GM12878 (cell line): Measurements from ENCODE around the gene CHCHD6. TPM values are rescaled to one million over a fixed set of nuclear protein-coding genes. Genes with fewer than 3 reads are reported as not detected.

ENCODE experiments used
- ATAC-seq: fragments of 200-7000 bp; cut with Tn5 transposase; 3 replicates; pipeline ENCODE4 v1.9.1; 2020; ENCODE audit warnings: mild to moderate bottlenecking, moderate library complexity
- BruUV-seq: library from RNA; stranded (reverse); fragments of 400-500 nt; replicated peaks from 2 replicates; lab custom pipeline; 2021; lab: Mats Ljungman, UMichigan
- CTCF ChIA-PET: fragments of 300-600 bp; sonication (Branson Sonifier 250); formaldehyde crosslinking; extraction: SDS; loops from one replicate; lab custom pipeline; 2021; ENCODE audit warnings: inconsistent platforms; lab: Yijun Ruan, JAX
- POLR2A ChIA-PET: fragments of 350-600 bp; formaldehyde crosslinking; extraction: SDS; loops from one replicate; lab custom pipeline; 2021; ENCODE audit warnings: inconsistent platforms; lab: Charles Lee
- RAD21 ChIA-PET: fragments of 300-600 bp; sonication (Branson Sonifier 250); formaldehyde crosslinking; loops from one replicate; lab custom pipeline; 2023; ENCODE audit warnings: antibody characterized with exemption; ENCODE audit not compliant: unreplicated experiment; lab: Charles Lee
- SMC1A ChIA-PET: fragments of 300-600 bp; sonication (Branson Sonifier 250); formaldehyde crosslinking; loops from one replicate; lab custom pipeline; 2023; ENCODE audit not compliant: unreplicated experiment, uncharacterized antibody; lab: Charles Lee
- DNase-seq: peaks from one replicate; pipeline ENCODE4 v3.0.0-alpha.2; 2011; ENCODE audit warnings: low read depth, low spot score
- FAIRE-seq: peaks from 3 replicates; lab custom pipeline; 2011; peaks lifted over from hg19 to GRCh38; lab: Jason Lieb, UNC
- H2AFZ ChIP-seq: 2 replicates; pipeline ENCODE4 v1.6.0; 2011; ENCODE audit warnings: low read depth, low read length, control low read depth; ENCODE audit not compliant: control insufficient read depth
- H3K27ac ChIP-seq: 2 replicates; pipeline ENCODE4 v1.5.1; 2011; ENCODE audit warnings: control low read depth; ENCODE audit not compliant: control insufficient read depth, insufficient read depth
- H3K27me3 ChIP-seq, 2 experiments: replicated peaks in 1 of 2; 2 replicates each; pipeline versions ENCODE4 v1.6.0 to v1.6.1; 2011; ENCODE audit warnings: low read length in 1 of 2; ENCODE audit not compliant: control insufficient read depth in 2 of 2, insufficient read depth in 2 of 2
- H3K36me3 ChIP-seq, 2 experiments: 2 replicates each; pipeline ENCODE4 v1.5.1; 2011; ENCODE audit warnings: low read length in 1 of 2; ENCODE audit not compliant: control insufficient read depth in 2 of 2, insufficient read depth in 2 of 2
- H3K4me1 ChIP-seq: 2 replicates; pipeline ENCODE4 v1.6.1; 2011; ENCODE audit warnings: mild to moderate bottlenecking, low read length, moderate library complexity, mixed read lengths; ENCODE audit not compliant: control insufficient read depth, insufficient read depth
- H3K4me2 ChIP-seq: 2 replicates; pipeline ENCODE4 v1.6.0; 2011; ENCODE audit warnings: control low read depth; ENCODE audit not compliant: control insufficient read depth, insufficient read depth
- H3K4me3 ChIP-seq: fragments of 200-600 bp; sonication (generic); 2 replicates; pipeline ENCODE4 v1.5.1; 2016
- H3K79me2 ChIP-seq: 2 replicates; pipeline ENCODE4 v1.6.0; 2011; ENCODE audit warnings: low read length; ENCODE audit not compliant: control insufficient read depth, insufficient read depth
- H3K9ac ChIP-seq: 2 replicates; pipeline ENCODE4 v1.8.0; 2011; ENCODE audit warnings: low read length, control low read depth, mixed read lengths; ENCODE audit not compliant: control insufficient read depth, insufficient read depth
- H3K9me3 ChIP-seq: replicated peaks from 3 replicates; pipeline ENCODE4 v1.5.1; 2011; ENCODE audit warnings: mild to moderate bottlenecking, low read length; ENCODE audit not compliant: control insufficient read depth, insufficient read depth
- H4K20me1 ChIP-seq: 2 replicates; pipeline ENCODE4 v1.6.0; 2011; ENCODE audit not compliant: control insufficient read depth, insufficient read depth
- CHD2 ChIP-seq: IDR thresholded peaks from 2 replicates; pipeline ENCODE4 v1.6.1; 2011; ENCODE audit warnings: low read depth, low read length, improper control_type of control experiment, borderline replicate concordance
- CREB1 ChIP-seq: IDR thresholded peaks from 2 replicates; pipeline ENCODE4 v1.6.1; 2012; ENCODE audit warnings: low read depth, mild to moderate bottlenecking, inconsistent platforms
- DPF2 ChIP-seq: fragments of 450-650 bp; IDR thresholded peaks from 2 replicates; pipeline ENCODE4 v1.6.1; 2017; ENCODE audit warnings: mild to moderate bottlenecking
- EZH2 ChIP-seq: IDR thresholded peaks from 2 replicates; pipeline ENCODE4 v1.6.1; 2012; ENCODE audit warnings: low read depth, mild to moderate bottlenecking, control low read depth, inconsistent platforms, low read length, borderline replicate concordance; ENCODE audit not compliant: control insufficient read depth
- GATAD2B ChIP-seq: fragments of 450-650 bp; conservative IDR thresholded peaks from 2 replicates; pipeline ENCODE4 v1.6.1; 2017; ENCODE audit warnings: low read depth, mild to moderate bottlenecking, moderate library complexity
- JUNB ChIP-seq: IDR thresholded peaks from 2 replicates; pipeline ENCODE4 v1.6.1; 2016; ENCODE audit warnings: antibody characterized with exemption, mild to moderate bottlenecking
- MTA3 ChIP-seq: IDR thresholded peaks from 2 replicates; pipeline ENCODE4 v1.6.1; 2012; ENCODE audit warnings: low read length, inconsistent platforms, borderline replicate concordance
- PAX5 ChIP-seq: IDR thresholded peaks from 2 replicates; pipeline ENCODE4 v1.6.1; 2011; ENCODE audit warnings: low read depth, low read length, borderline replicate concordance
- RCOR1 ChIP-seq: conservative IDR thresholded peaks from 2 replicates; pipeline ENCODE4 v1.6.1; 2012; ENCODE audit warnings: low read depth, low read length, improper control_type of control experiment
- SUZ12 ChIP-seq: fragments of 200-600 bp; sonication (generic); IDR thresholded peaks from one replicate; pipeline ENCODE4 v1.6.1; 2018; ENCODE audit warnings: antibody characterized with exemption, mild to moderate bottlenecking; ENCODE audit not compliant: unreplicated experiment
- ZNF207 ChIP-seq: fragments of 450-650 bp; IDR thresholded peaks from 2 replicates; pipeline ENCODE4 v1.6.1; 2014; ENCODE audit warnings: antibody characterized with exemption, mild to moderate bottlenecking, borderline replicate concordance
- ZNF274 ChIP-seq: IDR thresholded peaks from one replicate; pipeline ENCODE4 v1.8.0; 2011; ENCODE audit not compliant: insufficient read length, insufficient read depth
- WGBS: methylation state at CpG from one replicate; pipeline ENCODE4 v1.1.6; 2016; ENCODE audit warnings: low lambda C conversion rate; ENCODE audit not compliant: insufficient replicate concordance, insufficient coverage; ENCODE audit errors: missing lambda C conversion rate; 5-methylcytosine and 5-hydroxymethylcytosine counted together
- in situ Hi-C: fragments of 300-500 bp; cut with MboI; formaldehyde crosslinking; loops from 9 replicates; pipeline ENCODE4 v1.14.3; 2018; ENCODE audit warnings: mixed read lengths
- intact Hi-C: fragments of 100-400 bp; cut with micrococcal nuclease; formaldehyde crosslinking; loops from one replicate; pipeline ENCODE4 v1.14.2; 2022; ENCODE audit not compliant: unreplicated experiment
- polyA plus RNA-seq, 11 experiments: library from polyadenylated mRNA; depleted of rRNA in 4 of 11; unstranded in 6 of 11; stranded (reverse) in 5 of 11; fragments of >200 nt; fragmentation: Nextera tagmentation in 4 of 11; fragmentation: Illumina TruSeq in 1 of 11; extraction: Ambion mirVana in 4 of 11; extraction: Trizol in 1 of 11; gene quantifications; 1 replicate in 1 of 11; 2 replicates in 10 of 11; pipeline versions ENCODE4 v1.2.1 to v1.2.3, GENCODE V29; 2011 to 2016; ENCODE audit warnings: inconsistent platforms in 2 of 11, missing spikeins in 2 of 11, low read depth in 1 of 11
- total RNA-seq, 4 experiments: library from RNA; depleted of rRNA in 3 of 4; stranded (reverse); fragments of >200 nt in 3 of 4; fragmentation: Illumina TruSeq in 1 of 4; extraction: Trizol in 1 of 4; gene quantifications; 2 replicates each; pipeline versions ENCODE4 v1.2.1 to v1.2.3, GENCODE V29; 2013 to 2021
- TF ChIP-seq, protein P1 (sequence below): fragments of 450-650 bp; IDR thresholded peaks from 2 replicates; pipeline ENCODE4 v1.6.1; 2017; ENCODE audit warnings: mild to moderate bottlenecking, low read depth, inconsistent platforms; ENCODE audit not compliant: poor library complexity, severe bottlenecking
- TF ChIP-seq, protein P2 (sequence below): IDR thresholded peaks from 2 replicates; pipeline ENCODE4 v1.6.1; 2012; ENCODE audit warnings: low read length, inconsistent platforms

Gene CHCHD6
- total and polyA plus RNA-seq, 10 of the 15 experiments (the other 5 are each of a cell fraction or from before 2014, with no cell fraction given): 2.7 to 16.7 (median 12.3) TPM

- no peak for TF ChIP-seq ZNF274
- TF ChIP-seq PAX5: no peak
- TF ChIP-seq CHD2: no peak
Measured at GRCh38 chr3:126718561-126719445, 14.8 kb downstream of the CHCHD6 start.

GRCh38 chr3:126720596-126720995, 16.6 kb downstream of the CHCHD6 start:
- H4K20me1 ChIP-seq: no peaks in the 10 kb centered on the region
- DNase-seq: no peak
- WGBS: 59% methylated on average over 5 of the region's 5 CpGs
- no peaks in the 10 kb centered on the region for H3K9me3 ChIP-seq
- TF ChIP-seq, protein P1, sequence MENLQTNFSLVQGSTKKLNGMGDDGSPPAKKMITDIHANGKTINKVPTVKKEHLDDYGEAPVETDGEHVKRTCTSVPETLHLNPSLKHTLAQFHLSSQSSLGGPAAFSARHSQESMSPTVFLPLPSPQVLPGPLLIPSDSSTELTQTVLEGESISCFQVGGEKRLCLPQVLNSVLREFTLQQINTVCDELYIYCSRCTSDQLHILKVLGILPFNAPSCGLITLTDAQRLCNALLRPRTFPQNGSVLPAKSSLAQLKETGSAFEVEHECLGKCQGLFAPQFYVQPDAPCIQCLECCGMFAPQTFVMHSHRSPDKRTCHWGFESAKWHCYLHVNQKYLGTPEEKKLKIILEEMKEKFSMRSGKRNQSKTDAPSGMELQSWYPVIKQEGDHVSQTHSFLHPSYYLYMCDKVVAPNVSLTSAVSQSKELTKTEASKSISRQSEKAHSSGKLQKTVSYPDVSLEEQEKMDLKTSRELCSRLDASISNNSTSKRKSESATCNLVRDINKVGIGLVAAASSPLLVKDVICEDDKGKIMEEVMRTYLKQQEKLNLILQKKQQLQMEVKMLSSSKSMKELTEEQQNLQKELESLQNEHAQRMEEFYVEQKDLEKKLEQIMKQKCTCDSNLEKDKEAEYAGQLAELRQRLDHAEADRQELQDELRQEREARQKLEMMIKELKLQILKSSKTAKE: no peak
- TF ChIP-seq RCOR1: no peak
- TF ChIP-seq, protein P2, sequence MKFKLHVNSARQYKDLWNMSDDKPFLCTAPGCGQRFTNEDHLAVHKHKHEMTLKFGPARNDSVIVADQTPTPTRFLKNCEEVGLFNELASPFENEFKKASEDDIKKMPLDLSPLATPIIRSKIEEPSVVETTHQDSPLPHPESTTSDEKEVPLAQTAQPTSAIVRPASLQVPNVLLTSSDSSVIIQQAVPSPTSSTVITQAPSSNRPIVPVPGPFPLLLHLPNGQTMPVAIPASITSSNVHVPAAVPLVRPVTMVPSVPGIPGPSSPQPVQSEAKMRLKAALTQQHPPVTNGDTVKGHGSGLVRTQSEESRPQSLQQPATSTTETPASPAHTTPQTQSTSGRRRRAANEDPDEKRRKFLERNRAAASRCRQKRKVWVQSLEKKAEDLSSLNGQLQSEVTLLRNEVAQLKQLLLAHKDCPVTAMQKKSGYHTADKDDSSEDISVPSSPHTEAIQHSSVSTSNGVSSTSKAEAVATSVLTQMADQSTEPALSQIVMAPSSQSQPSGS: no peak
- no peak for TF ChIP-seq JUNB
- TF ChIP-seq EZH2: no peak
- TF ChIP-seq SUZ12: no peak
- TF ChIP-seq ZNF207: no peak
- no peak for TF ChIP-seq CREB1
- no peak for TF ChIP-seq GATAD2B
- TF ChIP-seq MTA3: no peak
- no peak for TF ChIP-seq DPF2
- intact Hi-C loops: no loop called here
- peaks cover 3% of the 10 kb centered on the region; the same call in 1 of the 2 replicates for H3K4me1 ChIP-seq
- no peaks in the 10 kb centered on the region for H3K79me2 ChIP-seq
- H3K27ac ChIP-seq: no peak overlapping the region
- CTCF ChIA-PET: no interaction called here
- H3K4me2 ChIP-seq: no peak overlapping the region
- no peak for FAIRE-seq
- H3K9ac ChIP-seq: no peak overlapping the region
- H3K4me3 ChIP-seq: no peak overlapping the region
- H3K27me3 ChIP-seq: no peaks in the 10 kb centered on the region
- in situ Hi-C loops: no loop called here
- POLR2A ChIA-PET: no interaction called here
- no peak overlapping the region for H2AFZ ChIP-seq
- SMC1A ChIA-PET: no interaction called here
- no peaks in the 10 kb centered on the region for H3K36me3 ChIP-seq
- RAD21 ChIA-PET: no interaction called here
- no peak for ATAC-seq
- BruUV-seq: no TSS peak

More at GRCh38 chr3:126718561-126719445, 14.8 kb downstream of the CHCHD6 start:
- POLR2A ChIA-PET: interaction anchor here (0.6 kb wide), 1 partner anchor 10 kb away, joined by 3 read pairs; no protein-coding TSS in a partner anchor
- WGBS: 84% methylated on average over 20 of the region's 20 CpGs
- DNase-seq: no peak
- Histone ChIP-seq H3K4me2 (no peak overlapping the region), H2AFZ (no peak overlapping the region), H3K9ac (no peak overlapping the region), H3K4me3 (no peak overlapping the region), H3K27me3 (no peaks in the 10 kb centered on the region), H3K9me3 (no peaks in the 10 kb centered on the region), H3K36me3 (no peaks in the 10 kb centered on the region), H3K79me2 (no peaks in the 10 kb centered on the region), H3K27ac (no peak overlapping the region), H4K20me1 (no peaks in the 10 kb centered on the region), H3K4me1 (peaks cover 3% of the 10 kb centered on the region; the same call in 1 of the 2 replicates)
- intact Hi-C loops (no loop called here), in situ Hi-C loops (no loop called here)
- SMC1A ChIA-PET: interaction anchor here (0.9 kb wide), 2 partner anchors 19 to 21 kb away, joined by 3 read pairs; no protein-coding TSS in a partner anchor
- CTCF ChIA-PET: interaction anchor here (1.1 kb wide), 1 partner anchor 45 kb away, joined by 3 read pairs; no protein-coding TSS in a partner anchor
- no peak for FAIRE-seq
- ATAC-seq: no peak
- RAD21 ChIA-PET: no interaction called here
- no TSS peak for BruUV-seq
